ENCODE measurements around the gene ECM2.

ECM2 gene

DNA sequence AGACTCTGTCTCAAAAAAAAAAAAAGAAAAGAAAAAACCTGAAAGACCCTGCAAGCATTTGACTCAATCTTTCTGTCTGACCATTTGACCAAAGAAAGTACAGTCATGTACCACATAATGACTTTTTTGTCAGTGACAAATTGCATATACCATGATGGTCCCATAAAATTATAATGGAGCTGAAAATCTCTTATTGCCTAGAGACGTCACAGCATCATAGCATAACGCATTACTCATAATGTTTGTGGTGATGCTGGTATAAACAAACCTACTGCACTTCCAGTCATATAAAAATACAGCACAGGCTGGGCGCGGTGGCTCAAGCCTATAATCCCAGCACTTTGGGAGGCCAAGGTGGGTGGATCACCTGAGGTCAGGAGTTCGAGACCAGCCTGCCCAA lies 10.5 kb downstream of the ECM2 start:
- Histone ChIP-seq H3K36me3 (ENCODE audit: insufficient read depth, low read length) (no peaks in the 10 kb centered on the region), H2AFZ (ENCODE audit: low read length) (no peak overlapping the region), H3K27ac (ENCODE audit: low read depth, low read length, poor library complexity, severe bottlenecking) (no peak overlapping the region), H3K9ac (ENCODE audit: low read length) (no peak overlapping the region), H3K4me1 (ENCODE audit: insufficient read depth, low read length, severe bottlenecking) (no peaks in the 10 kb centered on the region), H3K4me2 (ENCODE audit: low read length) (no peak overlapping the region), H4K20me1 (ENCODE audit: insufficient read depth, low read length) (no peaks in the 10 kb centered on the region), H3K4me3 (ENCODE audit: low read depth, low read length, poor library complexity, severe bottlenecking) (no peak overlapping the region), H3K79me2 (ENCODE audit: insufficient read depth, low read length) (no peaks in the 10 kb centered on the region), H3K9me2 (ENCODE audit: low read depth, low read length) (no peaks in the 10 kb centered on the region), H3K9me3 (ENCODE audit: low read length) (no peaks in the 10 kb centered on the region), H3F3A (ENCODE audit: insufficient read depth, low read length) (no peaks in the 10 kb centered on the region), H3K27me3 (ENCODE audit: insufficient read depth, low read length) (no peaks in the 10 kb centered on the region)
- TF ChIP-seq EZH2 (IDR thresholded peaks at IDR 0.05; ENCODE audit: borderline replicate concordance, low read length), result no peak
- TF ChIP-seq, protein P1, sequence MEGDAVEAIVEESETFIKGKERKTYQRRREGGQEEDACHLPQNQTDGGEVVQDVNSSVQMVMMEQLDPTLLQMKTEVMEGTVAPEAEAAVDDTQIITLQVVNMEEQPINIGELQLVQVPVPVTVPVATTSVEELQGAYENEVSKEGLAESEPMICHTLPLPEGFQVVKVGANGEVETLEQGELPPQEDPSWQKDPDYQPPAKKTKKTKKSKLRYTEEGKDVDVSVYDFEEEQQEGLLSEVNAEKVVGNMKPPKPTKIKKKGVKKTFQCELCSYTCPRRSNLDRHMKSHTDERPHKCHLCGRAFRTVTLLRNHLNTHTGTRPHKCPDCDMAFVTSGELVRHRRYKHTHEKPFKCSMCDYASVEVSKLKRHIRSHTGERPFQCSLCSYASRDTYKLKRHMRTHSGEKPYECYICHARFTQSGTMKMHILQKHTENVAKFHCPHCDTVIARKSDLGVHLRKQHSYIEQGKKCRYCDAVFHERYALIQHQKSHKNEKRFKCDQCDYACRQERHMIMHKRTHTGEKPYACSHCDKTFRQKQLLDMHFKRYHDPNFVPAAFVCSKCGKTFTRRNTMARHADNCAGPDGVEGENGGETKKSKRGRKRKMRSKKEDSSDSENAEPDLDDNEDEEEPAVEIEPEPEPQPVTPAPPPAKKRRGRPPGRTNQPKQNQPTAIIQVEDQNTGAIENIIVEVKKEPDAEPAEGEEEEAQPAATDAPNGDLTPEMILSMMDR (IDR thresholded peaks at IDR 0.05; ENCODE audit: low read length), result no peak

DNA sequence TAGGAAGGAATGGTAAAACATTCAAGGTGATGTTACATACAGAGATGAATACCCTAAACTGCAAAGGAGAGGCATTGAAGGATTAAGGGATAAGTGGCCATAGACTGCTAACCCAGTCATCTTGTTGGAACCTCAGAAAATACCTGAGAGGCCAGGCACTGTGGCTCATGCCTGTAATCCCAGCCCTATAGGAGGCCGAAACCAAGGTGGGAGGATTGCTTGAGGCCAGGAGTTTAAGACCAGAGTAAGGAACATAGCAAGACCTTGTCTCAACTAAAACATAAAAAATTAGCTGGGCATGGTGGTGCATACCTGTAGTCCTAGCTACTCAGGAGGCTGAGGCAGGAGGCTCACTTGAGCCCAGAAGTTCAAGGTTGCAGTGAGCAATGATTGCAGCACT lies 10.9 kb downstream of the ECM2 start:
- no peak for TF ChIP-seq EZH2 (IDR thresholded peaks at IDR 0.05; ENCODE audit: borderline replicate concordance, low read length)
- TF ChIP-seq, protein P1 (IDR thresholded peaks at IDR 0.05; ENCODE audit: low read length), result no peak
- H2AFZ ChIP-seq (ENCODE audit: low read length), result no peak overlapping the region
- no peaks in the 10 kb centered on the region for H3F3A ChIP-seq (ENCODE audit: insufficient read depth, low read length)
- H3K9me3 ChIP-seq (ENCODE audit: low read length), result no peaks in the 10 kb centered on the region
- no peak overlapping the region for H3K4me3 ChIP-seq (ENCODE audit: low read depth, low read length, poor library complexity, severe bottlenecking)
- H3K4me2 ChIP-seq (ENCODE audit: low read length), result no peak overlapping the region
- no peaks in the 10 kb centered on the region for H3K79me2 ChIP-seq (ENCODE audit: insufficient read depth, low read length)
- H3K27me3 ChIP-seq (ENCODE audit: insufficient read depth, low read length), result no peaks in the 10 kb centered on the region
- no peaks in the 10 kb centered on the region for H3K36me3 ChIP-seq (ENCODE audit: insufficient read depth, low read length)
- H3K27ac ChIP-seq (ENCODE audit: low read depth, low read length, poor library complexity, severe bottlenecking), result no peak overlapping the region
- H3K4me1 ChIP-seq (ENCODE audit: insufficient read depth, low read length, severe bottlenecking), result no peaks in the 10 kb centered on the region
- no peaks in the 10 kb centered on the region for H3K9me2 ChIP-seq (ENCODE audit: low read depth, low read length)
- H4K20me1 ChIP-seq (ENCODE audit: insufficient read depth, low read length), result no peaks in the 10 kb centered on the region
- no peak overlapping the region for H3K9ac ChIP-seq (ENCODE audit: low read length)

- H3K4me1 ChIP-seq (ENCODE audit: insufficient read depth, low read length, severe bottlenecking), result no peaks in the 10 kb centered on the region
- no peaks in the 10 kb centered on the region for H3K36me3 ChIP-seq (ENCODE audit: insufficient read depth, low read length)
- no peaks in the 10 kb centered on the region for H3K9me2 ChIP-seq (ENCODE audit: low read depth, low read length)
- H3K27me3 ChIP-seq (ENCODE audit: insufficient read depth, low read length), result no peaks in the 10 kb centered on the region
- H3K27ac ChIP-seq (ENCODE audit: low read depth, low read length, poor library complexity, severe bottlenecking), result no peak overlapping the region
- no peak overlapping the region for H2AFZ ChIP-seq (ENCODE audit: low read length)
- H4K20me1 ChIP-seq (ENCODE audit: insufficient read depth, low read length), result no peaks in the 10 kb centered on the region
- TF ChIP-seq, protein P1 (IDR thresholded peaks at IDR 0.05; ENCODE audit: low read length), result no peak
- no peak for TF ChIP-seq EZH2 (IDR thresholded peaks at IDR 0.05; ENCODE audit: borderline replicate concordance, low read length)
- H3F3A ChIP-seq (ENCODE audit: insufficient read depth, low read length), result no peaks in the 10 kb centered on the region
- H3K4me3 ChIP-seq (ENCODE audit: low read depth, low read length, poor library complexity, severe bottlenecking), result no peak overlapping the region
- H3K79me2 ChIP-seq (ENCODE audit: insufficient read depth, low read length), result no peaks in the 10 kb centered on the region
- no peaks in the 10 kb centered on the region for H3K9me3 ChIP-seq (ENCODE audit: low read length)
- H3K9ac ChIP-seq (ENCODE audit: low read length), result no peak overlapping the region
- no peak overlapping the region for H3K4me2 ChIP-seq (ENCODE audit: low read length)
These were observed 12.5 kb downstream of the ECM2 start for GRCh38 chr9:92522983-92523970.
